HepG2 (cell line): ENCODE measurements around the gene SHROOM1. TPM values are rescaled to one million over a fixed set of nuclear protein-coding genes. Genes with fewer than 3 reads are reported as not detected.

Experiments
- FOXK2 ChIP-seq: fragments of 450-650 bp; IDR thresholded peaks from 2 replicates; pipeline ENCODE4 v1.6.1; 2016
- FOXP1 ChIP-seq, 2 experiments: fragments of 450-650 bp in 1 of 2; IDR thresholded peaks; 2 replicates each; pipeline ENCODE4 v1.6.1; 2017 to 2018; ENCODE audit warnings: antibody characterized with exemption in 1 of 2
- HHEX ChIP-seq: IDR thresholded peaks from 2 replicates; pipeline ENCODE4 v1.6.1; 2016; ENCODE audit warnings: control low read depth
- HNRNPK ChIP-seq: fragments of 200-400 bp; formaldehyde crosslinking; IDR thresholded peaks from 2 replicates; pipeline ENCODE4 v1.6.1; 2018; ENCODE audit warnings: low read length, low read depth, moderate library complexity, mild to moderate bottlenecking; ENCODE audit not compliant: poor library complexity, severe bottlenecking
- KDM4B ChIP-seq: sonication (generic); formaldehyde crosslinking; IDR thresholded peaks from 2 replicates; pipeline ENCODE4 v1.4.0; 2020; ENCODE audit warnings: missing genetic modification reagents
- LCORL ChIP-seq, 2 experiments: fragments of 450-650 bp in 1 of 2; sonication (generic) in 1 of 2; formaldehyde crosslinking in 1 of 2; IDR thresholded peaks; 2 replicates each; pipeline versions ENCODE4 v1.5.0 to v1.6.1; 2017 to 2020; ENCODE audit warnings: antibody characterized with exemption in 1 of 2, missing genetic modification reagents in 1 of 2
- MYC ChIP-seq: sonication (generic); formaldehyde crosslinking; IDR thresholded peaks from 2 replicates; pipeline ENCODE4 v1.9.0; 2021; ENCODE audit warnings: missing genetic modification reagents, borderline replicate concordance
- NFATC3 ChIP-seq: sonication (generic); formaldehyde crosslinking; IDR thresholded peaks from 2 replicates; pipeline ENCODE4 v1.5.1; 2020; ENCODE audit warnings: mild to moderate bottlenecking, missing genetic modification reagents
- NFYB ChIP-seq: sonication (generic); formaldehyde crosslinking; IDR thresholded peaks from 2 replicates; pipeline ENCODE4 v1.4.0; 2020; ENCODE audit warnings: missing genetic modification reagents
- PHF21A ChIP-seq: sonication (generic); formaldehyde crosslinking; IDR thresholded peaks from 2 replicates; pipeline ENCODE4 v1.5.0; 2020; ENCODE audit warnings: mild to moderate bottlenecking, missing genetic modification reagents
- PHF5A ChIP-seq: IDR thresholded peaks from one replicate; pipeline ENCODE4 v1.6.1; 2018; ENCODE audit warnings: low read depth, missing genetic modification reagents; ENCODE audit not compliant: unreplicated experiment
- RARG ChIP-seq: sonication (generic); formaldehyde crosslinking; IDR thresholded peaks from 2 replicates; pipeline ENCODE4 v1.4.0; 2020; ENCODE audit warnings: low read depth, mild to moderate bottlenecking, missing genetic modification reagents
- REPIN1 ChIP-seq: sonication (generic); formaldehyde crosslinking; IDR thresholded peaks from 2 replicates; pipeline ENCODE4 v1.8.0; 2022; ENCODE audit warnings: missing genetic modification reagents, low read depth, mild to moderate bottlenecking, borderline replicate concordance
- RXRB ChIP-seq: IDR thresholded peaks from 2 replicates; pipeline ENCODE4 v1.6.1; 2016; ENCODE audit warnings: borderline replicate concordance, missing genetic modification reagents, missing compliant biosample characterization
- SNRNP70 ChIP-seq: fragments of 200-400 bp; formaldehyde crosslinking; IDR thresholded peaks from 2 replicates; pipeline ENCODE4 v1.6.1; 2017; ENCODE audit warnings: mild to moderate bottlenecking, low read depth, low read length, moderate library complexity
- ZFX ChIP-seq: sonication (generic); formaldehyde crosslinking; IDR thresholded peaks from 2 replicates; pipeline ENCODE4 v1.4.0; 2020; ENCODE audit warnings: mild to moderate bottlenecking, low read depth, missing genetic modification reagents, moderate library complexity
- ZNF207 ChIP-seq: fragments of 450-650 bp; IDR thresholded peaks from 2 replicates; pipeline ENCODE4 v1.6.1; 2016; ENCODE audit warnings: antibody characterized with exemption, borderline replicate concordance
- ZNF235 ChIP-seq: sonication (generic); formaldehyde crosslinking; IDR thresholded peaks from 2 replicates; pipeline ENCODE4 v1.8.1; 2023; ENCODE audit warnings: mild to moderate bottlenecking, missing genetic modification reagents, borderline replicate concordance
- ZNF33B ChIP-seq: sonication (generic); formaldehyde crosslinking; IDR thresholded peaks from 2 replicates; pipeline ENCODE4 v1.5.1; 2020; ENCODE audit warnings: mild to moderate bottlenecking, missing genetic modification reagents
- polyA plus RNA-seq, 8 experiments: library from polyadenylated mRNA; depleted of rRNA in 3 of 8; stranded (reverse) in 7 of 8; unstranded in 1 of 8; fragments of >200 nt; fragmentation: Illumina TruSeq in 4 of 8; extraction: Trizol in 4 of 8; gene quantifications; 2 replicates each; pipeline versions ENCODE4 v1.2.1 to v1.2.3, GENCODE V29; 2011 to 2016; ENCODE audit warnings: low read depth in 4 of 8, missing spikeins in 1 of 8, mixed read lengths in 1 of 8; ENCODE audit not compliant: insufficient read depth in 1 of 8
- total RNA-seq, 5 experiments: library from RNA; depleted of rRNA; stranded (reverse); fragments of >200 nt; fragmentation: Illumina TruSeq; extraction: Trizol; gene quantifications; 2 replicates each; pipeline ENCODE4 v1.2.3, GENCODE V29; 2016; ENCODE audit warnings: low read depth in 1 of 5
- TF ChIP-seq, protein P1 (sequence below): sonication (generic); formaldehyde crosslinking; IDR thresholded peaks from 2 replicates; pipeline ENCODE4 v1.5.0; 2020; ENCODE audit warnings: missing genetic modification reagents
- TF ChIP-seq, protein P2 (sequence below): sonication (generic); formaldehyde crosslinking; IDR thresholded peaks from 2 replicates; pipeline ENCODE4 v1.9.0; 2021; ENCODE audit warnings: mild to moderate bottlenecking, missing genetic modification reagents

SHROOM1 gene
- total and polyA plus RNA-seq, 2 of the 13 experiments (the other 11 are each of a cell fraction or from before 2014, with no cell fraction given) = 18.2 to 25.7 TPM

DNA sequence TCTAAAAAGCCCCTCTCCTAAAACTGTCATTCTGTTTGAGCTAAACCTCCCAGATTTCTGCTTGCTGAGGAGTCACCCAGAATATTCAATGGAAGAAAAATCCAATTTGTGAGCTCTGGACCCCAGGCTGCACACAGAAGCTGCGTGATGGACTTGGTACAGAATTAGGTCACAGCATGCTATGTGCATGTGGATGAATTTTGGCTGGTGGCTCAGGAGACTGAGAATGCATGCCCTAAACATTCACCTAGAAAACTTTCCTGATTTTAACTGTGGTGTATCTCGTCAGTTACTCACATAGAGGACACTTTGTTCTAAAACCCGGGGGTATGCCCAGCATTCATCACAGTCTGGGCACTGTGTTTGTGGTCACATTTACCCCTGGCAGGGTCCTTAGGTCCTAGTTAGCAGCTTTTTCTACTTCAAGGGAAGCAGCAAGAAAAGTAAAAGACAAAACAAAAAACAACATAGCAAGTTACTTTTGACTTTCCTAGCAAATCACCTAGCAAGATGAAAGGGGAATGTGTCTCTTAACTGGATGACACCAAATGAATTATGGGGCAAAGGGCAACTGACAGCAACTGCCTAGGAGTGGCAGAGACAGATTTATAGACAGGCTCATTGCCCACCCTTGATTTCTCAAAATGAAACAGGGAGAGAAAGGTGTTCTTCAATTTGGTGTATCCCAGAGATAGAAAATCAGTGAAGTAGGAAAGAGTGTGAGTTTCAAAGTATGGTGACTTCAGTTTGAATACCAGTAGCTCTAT lies 8.3 kb upstream of the SHROOM1 start (continued):
- TF ChIP-seq, protein P1, sequence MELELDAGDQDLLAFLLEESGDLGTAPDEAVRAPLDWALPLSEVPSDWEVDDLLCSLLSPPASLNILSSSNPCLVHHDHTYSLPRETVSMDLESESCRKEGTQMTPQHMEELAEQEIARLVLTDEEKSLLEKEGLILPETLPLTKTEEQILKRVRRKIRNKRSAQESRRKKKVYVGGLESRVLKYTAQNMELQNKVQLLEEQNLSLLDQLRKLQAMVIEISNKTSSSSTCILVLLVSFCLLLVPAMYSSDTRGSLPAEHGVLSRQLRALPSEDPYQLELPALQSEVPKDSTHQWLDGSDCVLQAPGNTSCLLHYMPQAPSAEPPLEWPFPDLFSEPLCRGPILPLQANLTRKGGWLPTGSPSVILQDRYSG = no peak
- TF ChIP-seq ZNF235 (CRISPR knock-in tag) = no peak
- TF ChIP-seq HNRNPK = no peak
- no peak for TF ChIP-seq FOXP1 (IDR thresholded peaks at IDR 0.05)
- peak; percentile 26; the same call in 1 of the 2 replicates for TF ChIP-seq FOXP1 (CRISPR knock-in tag; IDR thresholded peaks at IDR 0.05)
- peak; percentile 40; the same call in 1 of the 2 replicates for TF ChIP-seq RXRB (CRISPR knock-in tag)
- TF ChIP-seq ZNF207 = no peak
- TF ChIP-seq, protein P2, sequence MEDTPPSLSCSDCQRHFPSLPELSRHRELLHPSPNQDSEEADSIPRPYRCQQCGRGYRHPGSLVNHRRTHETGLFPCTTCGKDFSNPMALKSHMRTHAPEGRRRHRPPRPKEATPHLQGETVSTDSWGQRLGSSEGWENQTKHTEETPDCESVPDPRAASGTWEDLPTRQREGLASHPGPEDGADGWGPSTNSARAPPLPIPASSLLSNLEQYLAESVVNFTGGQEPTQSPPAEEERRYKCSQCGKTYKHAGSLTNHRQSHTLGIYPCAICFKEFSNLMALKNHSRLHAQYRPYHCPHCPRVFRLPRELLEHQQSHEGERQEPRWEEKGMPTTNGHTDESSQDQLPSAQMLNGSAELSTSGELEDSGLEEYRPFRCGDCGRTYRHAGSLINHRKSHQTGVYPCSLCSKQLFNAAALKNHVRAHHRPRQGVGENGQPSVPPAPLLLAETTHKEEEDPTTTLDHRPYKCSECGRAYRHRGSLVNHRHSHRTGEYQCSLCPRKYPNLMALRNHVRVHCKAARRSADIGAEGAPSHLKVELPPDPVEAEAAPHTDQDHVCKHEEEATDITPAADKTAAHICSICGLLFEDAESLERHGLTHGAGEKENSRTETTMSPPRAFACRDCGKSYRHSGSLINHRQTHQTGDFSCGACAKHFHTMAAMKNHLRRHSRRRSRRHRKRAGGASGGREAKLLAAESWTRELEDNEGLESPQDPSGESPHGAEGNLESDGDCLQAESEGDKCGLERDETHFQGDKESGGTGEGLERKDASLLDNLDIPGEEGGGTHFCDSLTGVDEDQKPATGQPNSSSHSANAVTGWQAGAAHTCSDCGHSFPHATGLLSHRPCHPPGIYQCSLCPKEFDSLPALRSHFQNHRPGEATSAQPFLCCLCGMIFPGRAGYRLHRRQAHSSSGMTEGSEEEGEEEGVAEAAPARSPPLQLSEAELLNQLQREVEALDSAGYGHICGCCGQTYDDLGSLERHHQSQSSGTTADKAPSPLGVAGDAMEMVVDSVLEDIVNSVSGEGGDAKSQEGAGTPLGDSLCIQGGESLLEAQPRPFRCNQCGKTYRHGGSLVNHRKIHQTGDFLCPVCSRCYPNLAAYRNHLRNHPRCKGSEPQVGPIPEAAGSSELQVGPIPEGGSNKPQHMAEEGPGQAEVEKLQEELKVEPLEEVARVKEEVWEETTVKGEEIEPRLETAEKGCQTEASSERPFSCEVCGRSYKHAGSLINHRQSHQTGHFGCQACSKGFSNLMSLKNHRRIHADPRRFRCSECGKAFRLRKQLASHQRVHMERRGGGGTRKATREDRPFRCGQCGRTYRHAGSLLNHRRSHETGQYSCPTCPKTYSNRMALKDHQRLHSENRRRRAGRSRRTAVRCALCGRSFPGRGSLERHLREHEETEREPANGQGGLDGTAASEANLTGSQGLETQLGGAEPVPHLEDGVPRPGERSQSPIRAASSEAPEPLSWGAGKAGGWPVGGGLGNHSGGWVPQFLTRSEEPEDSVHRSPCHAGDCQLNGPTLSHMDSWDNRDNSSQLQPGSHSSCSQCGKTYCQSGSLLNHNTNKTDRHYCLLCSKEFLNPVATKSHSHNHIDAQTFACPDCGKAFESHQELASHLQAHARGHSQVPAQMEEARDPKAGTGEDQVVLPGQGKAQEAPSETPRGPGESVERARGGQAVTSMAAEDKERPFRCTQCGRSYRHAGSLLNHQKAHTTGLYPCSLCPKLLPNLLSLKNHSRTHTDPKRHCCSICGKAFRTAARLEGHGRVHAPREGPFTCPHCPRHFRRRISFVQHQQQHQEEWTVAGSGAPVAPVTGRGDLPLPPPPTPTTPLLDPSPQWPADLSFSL (CRISPR knock-in tag) = no peak
- no peak for TF ChIP-seq RARG (CRISPR knock-in tag)
- TF ChIP-seq SNRNP70 = no peak
- TF ChIP-seq HHEX (CRISPR knock-in tag) = no peak
- TF ChIP-seq PHF21A (CRISPR knock-in tag) = 0 out of 2 replicates have a peak, but pooled peaks have one; percentile 5
- no peak for TF ChIP-seq FOXK2
- peak; percentile 53; the same call in 1 of the 2 replicates for TF ChIP-seq MYC (CRISPR knock-in tag)
- TF ChIP-seq REPIN1 (CRISPR knock-in tag) = peak; percentile 48
- no peak for TF ChIP-seq PHF5A
- TF ChIP-seq NFATC3 (CRISPR knock-in tag) = no peak
- no peak for TF ChIP-seq NFYB (CRISPR knock-in tag)
- no peak for TF ChIP-seq KDM4B (CRISPR knock-in tag)
- TF ChIP-seq ZFX (CRISPR knock-in tag) = no peak; the same call in 1 of the 2 replicates
- no peak for TF ChIP-seq ZNF33B (CRISPR knock-in tag)
- 0 out of 2 replicates have a peak, but pooled peaks have one; percentile 27 for TF ChIP-seq LCORL (IDR thresholded peaks at IDR 0.05)
- peak; percentile 56 for TF ChIP-seq LCORL (CRISPR knock-in tag; IDR thresholded peaks at IDR 0.05)
